Lower leg skin (tissue), 3 donors: ENCODE results near the gene ZPBP2.

ENCODE experiments used
- CTCF ChIP-seq, 3 donors: fragments of 450-650 bp; IDR thresholded peaks; one replicate each; pipeline ENCODE4 v1.5.1; 2016; ENCODE audit warnings: antibody characterized with exemption in 3 of 3, mild to moderate bottlenecking in 3 of 3, moderate library complexity in 2 of 3
- POLR2A ChIP-seq, 2 donors: fragments of 450-650 bp; IDR thresholded peaks; one replicate each; pipeline ENCODE4 v1.6.1; 2016 to 2017; ENCODE audit warnings: antibody characterized with exemption in 2 of 2, mild to moderate bottlenecking in 1 of 2, moderate library complexity in 1 of 2

DNA sequence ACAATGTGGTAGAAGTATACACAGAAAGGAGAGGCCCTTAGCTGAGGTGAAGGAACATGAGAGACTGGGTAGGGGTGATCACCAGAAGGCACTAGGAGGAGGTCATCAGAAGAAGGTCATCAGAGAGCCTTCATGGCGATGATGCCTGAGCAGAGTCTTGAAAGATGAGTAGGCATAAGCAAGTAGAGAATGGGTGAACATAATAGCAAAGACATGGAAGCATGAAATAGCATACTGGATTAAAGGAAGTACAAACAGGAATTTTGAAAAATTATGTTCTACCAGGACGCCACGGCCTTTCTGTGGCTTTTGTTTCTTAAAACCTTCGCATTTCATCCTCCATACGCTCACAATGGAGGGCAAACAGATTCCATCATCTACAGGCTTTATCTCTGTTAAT lies 6.8 kb upstream of the ZPBP2 start:
- TF ChIP-seq CTCF (IDR thresholded peaks at IDR 0.05) (no peak), POLR2A (IDR thresholded peaks at IDR 0.05) (no peak)
